HEK293T (cell line): ENCODE measurements around the gene SPECC1L.

Source experiments
- BHLHE40 ChIP-seq: fragments of 450-650 bp; IDR thresholded peaks from 2 replicates; pipeline ENCODE4 v1.6.1; 2016; ENCODE audit warnings: mild to moderate bottlenecking, moderate library complexity, borderline replicate concordance
- TF ChIP-seq, protein P1 (sequence below): fragments of 450-650 bp; IDR thresholded peaks from 2 replicates; pipeline ENCODE4 v1.6.1; 2016

DNA sequence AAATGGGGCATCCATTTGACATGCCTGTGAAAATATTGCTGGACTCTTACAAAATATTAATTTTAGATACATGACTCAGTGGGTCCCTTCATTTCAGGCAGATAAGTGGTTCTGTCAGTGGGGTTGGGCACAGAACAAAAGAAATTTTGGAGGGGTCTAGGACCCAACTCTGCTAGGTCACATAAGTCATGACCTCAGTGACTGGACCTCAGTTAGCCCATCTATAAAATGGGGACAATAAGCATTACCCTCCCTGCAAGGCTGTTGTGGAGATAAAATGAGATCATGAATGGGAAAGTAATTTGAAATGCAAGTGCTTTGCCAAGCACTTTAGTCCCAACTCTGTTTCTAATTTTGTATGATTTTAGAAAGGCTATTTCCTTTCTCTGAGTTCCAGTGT is 180.5 kb downstream of the SPECC1L start:
- TF ChIP-seq BHLHE40, result no peak
- TF ChIP-seq, protein P1, sequence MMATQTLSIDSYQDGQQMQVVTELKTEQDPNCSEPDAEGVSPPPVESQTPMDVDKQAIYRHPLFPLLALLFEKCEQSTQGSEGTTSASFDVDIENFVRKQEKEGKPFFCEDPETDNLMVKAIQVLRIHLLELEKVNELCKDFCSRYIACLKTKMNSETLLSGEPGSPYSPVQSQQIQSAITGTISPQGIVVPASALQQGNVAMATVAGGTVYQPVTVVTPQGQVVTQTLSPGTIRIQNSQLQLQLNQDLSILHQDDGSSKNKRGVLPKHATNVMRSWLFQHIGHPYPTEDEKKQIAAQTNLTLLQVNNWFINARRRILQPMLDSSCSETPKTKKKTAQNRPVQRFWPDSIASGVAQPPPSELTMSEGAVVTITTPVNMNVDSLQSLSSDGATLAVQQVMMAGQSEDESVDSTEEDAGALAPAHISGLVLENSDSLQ, result no peak
